LNCAP (cell line): ENCODE data around the gene TMUB2.

Experiments
- TF ChIP-seq, protein P1 (sequence below): fragments of 450-650 bp; IDR thresholded peaks from 2 replicates; pipeline ENCODE4 v1.5.1; 2017; ENCODE audit warnings: mild to moderate bottlenecking

Gene TMUB2

DNA sequence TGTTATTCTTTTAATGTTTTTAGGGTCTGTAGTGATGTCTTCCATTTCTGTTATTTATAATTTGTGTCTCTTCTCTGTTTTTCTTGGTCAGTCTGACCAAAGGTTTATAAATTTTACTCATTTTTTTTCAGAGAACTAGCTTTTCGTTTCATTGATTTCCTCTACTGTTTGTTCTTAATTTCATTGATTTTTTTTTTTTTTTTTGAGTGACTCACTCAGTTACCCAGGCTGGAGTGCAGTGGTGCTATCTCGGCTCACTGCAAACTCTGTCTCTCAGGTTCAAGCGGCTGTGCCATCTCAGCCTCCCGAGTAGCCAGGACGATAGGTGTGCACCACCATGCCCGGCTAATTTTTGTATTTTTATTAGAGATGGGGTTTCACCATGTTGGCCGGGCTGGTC, 45.3 kb downstream of the TMUB2 start:
- TF ChIP-seq, protein P1, sequence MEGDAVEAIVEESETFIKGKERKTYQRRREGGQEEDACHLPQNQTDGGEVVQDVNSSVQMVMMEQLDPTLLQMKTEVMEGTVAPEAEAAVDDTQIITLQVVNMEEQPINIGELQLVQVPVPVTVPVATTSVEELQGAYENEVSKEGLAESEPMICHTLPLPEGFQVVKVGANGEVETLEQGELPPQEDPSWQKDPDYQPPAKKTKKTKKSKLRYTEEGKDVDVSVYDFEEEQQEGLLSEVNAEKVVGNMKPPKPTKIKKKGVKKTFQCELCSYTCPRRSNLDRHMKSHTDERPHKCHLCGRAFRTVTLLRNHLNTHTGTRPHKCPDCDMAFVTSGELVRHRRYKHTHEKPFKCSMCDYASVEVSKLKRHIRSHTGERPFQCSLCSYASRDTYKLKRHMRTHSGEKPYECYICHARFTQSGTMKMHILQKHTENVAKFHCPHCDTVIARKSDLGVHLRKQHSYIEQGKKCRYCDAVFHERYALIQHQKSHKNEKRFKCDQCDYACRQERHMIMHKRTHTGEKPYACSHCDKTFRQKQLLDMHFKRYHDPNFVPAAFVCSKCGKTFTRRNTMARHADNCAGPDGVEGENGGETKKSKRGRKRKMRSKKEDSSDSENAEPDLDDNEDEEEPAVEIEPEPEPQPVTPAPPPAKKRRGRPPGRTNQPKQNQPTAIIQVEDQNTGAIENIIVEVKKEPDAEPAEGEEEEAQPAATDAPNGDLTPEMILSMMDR: no peak

DNA sequence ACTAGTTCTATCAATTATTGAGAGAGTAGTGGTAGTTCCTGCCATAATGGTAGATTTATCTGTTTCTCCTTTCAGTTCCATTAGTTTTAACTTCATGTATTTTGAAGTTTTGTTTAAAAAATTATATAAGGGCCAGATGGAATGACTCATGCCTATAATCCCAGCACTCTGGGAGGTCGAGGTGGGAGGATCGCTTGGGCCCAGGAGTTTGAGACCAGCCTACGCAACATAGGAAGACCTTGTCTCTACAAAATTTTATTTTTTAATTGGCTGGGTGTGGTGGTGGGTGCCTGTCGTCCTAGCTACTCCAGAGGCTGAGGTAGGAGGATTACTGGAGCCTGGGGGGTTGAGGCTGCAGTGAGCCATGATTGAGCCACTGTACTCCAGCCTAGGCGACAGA, 46.8 kb downstream of the TMUB2 start:
- TF ChIP-seq, protein P1: no peak

DNA sequence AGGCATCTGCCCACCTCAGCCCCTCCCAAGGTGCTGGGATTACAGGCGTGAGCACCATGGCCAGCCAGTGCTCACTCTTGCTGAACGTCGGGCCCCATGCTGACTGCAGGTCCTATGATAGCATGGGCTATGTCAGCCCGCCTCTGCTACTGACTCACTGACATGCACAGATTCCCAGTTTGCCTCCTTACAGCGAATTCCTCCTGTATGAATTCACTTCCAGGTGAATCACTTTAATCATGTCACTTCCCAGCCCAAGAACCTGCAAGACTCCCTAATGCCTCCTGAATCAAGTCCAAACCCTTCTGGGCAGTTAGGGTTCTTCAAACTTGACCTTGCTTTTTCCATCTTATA, 48.8 kb downstream of the TMUB2 start:
- TF ChIP-seq, protein P1: no peak

DNA sequence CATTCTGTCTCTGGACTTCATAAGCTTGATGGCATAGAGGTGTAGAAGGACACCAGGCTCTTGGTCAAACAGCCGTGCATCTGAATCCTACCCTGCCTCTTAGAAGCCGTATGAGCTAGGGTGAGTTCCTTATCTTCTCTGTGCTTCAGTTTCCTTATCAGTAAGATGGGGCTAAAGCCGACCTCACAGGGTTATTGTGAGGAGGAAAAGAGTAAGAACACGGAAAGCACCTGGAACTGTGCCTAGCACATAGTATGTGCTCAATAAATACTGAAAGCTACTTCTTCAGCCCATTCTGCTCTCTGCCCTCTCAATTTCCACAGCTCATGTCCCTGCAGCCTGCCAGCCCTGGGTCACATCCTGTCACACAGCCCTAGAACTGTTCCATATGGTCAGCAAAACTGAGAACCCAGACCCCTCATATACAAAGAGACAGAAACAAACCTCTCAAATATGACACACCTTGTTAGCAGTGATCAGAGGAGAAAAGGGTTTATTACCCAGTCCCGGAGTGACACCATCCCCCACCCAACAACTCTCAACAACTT, 49.7 kb downstream of the TMUB2 start:
- TF ChIP-seq, protein P1: no peak

DNA sequence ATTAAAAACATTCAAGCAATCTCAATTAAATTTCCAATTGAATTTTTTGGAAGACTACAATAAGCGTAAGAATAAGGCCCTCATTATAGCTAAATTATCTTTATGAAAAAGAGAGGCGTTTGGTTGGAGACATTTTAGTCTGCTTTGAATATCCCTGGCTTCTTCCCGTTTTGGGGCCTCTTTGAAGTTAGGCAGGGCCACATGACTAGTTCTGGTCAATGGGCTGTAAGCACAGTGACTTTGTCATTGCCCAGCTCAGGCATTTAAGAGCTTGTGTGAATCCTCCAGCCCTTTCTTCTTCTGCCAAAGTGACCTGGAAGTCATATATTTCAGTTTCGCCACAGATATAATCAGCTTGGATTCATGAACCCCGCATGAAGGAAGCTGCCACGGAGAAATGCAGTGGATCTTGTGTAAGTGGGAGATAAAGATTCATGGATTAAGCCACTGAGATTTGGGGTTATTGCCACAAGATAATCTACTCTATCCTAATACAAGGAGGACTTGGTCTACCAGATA, 54.4 kb downstream of the TMUB2 start:
- TF ChIP-seq, protein P1: no peak
